WERI-Rb-1 (cell line): ENCODE results near the gene INPP4B.

ENCODE experiments used
- DNase-seq: peaks from one replicate; pipeline ENCODE4 v3.0.0-alpha.2; 2020
- H3K27ac ChIP-seq: fragments of 250-450 bp; sonication (Bioruptor Pico); 2 replicates; pipeline ENCODE4 v1.5.1; 2020; ENCODE audit warnings: mild to moderate bottlenecking, moderate library complexity
- H3K27me3 ChIP-seq: fragments of 250-450 bp; sonication (Bioruptor Pico); 2 replicates; pipeline ENCODE4 v1.5.1; 2021; ENCODE audit warnings: mild to moderate bottlenecking, low read depth, moderate library complexity; ENCODE audit not compliant: insufficient read depth, severe bottlenecking
- H3K36me3 ChIP-seq: fragments of 250-450 bp; sonication (Bioruptor Pico); 2 replicates; pipeline ENCODE4 v1.5.1; 2020; ENCODE audit warnings: mild to moderate bottlenecking, moderate library complexity
- H3K4me3 ChIP-seq: 2 replicates; pipeline ENCODE4 v1.5.1; 2011; ENCODE audit warnings: low read depth, mild to moderate bottlenecking, control low read depth, low read length
- H3K9me3 ChIP-seq: fragments of 250-450 bp; sonication (Bioruptor Pico); 2 replicates; pipeline ENCODE4 v1.5.1; 2021; ENCODE audit warnings: mild to moderate bottlenecking, moderate library complexity; ENCODE audit not compliant: severe bottlenecking
- TF ChIP-seq, protein P1 (sequence below): IDR thresholded peaks from 2 replicates; pipeline ENCODE4 v1.5.1; 2011; ENCODE audit warnings: low read depth, mild to moderate bottlenecking, control low read depth, inconsistent platforms, low read length

The INPP4B gene

DNA sequence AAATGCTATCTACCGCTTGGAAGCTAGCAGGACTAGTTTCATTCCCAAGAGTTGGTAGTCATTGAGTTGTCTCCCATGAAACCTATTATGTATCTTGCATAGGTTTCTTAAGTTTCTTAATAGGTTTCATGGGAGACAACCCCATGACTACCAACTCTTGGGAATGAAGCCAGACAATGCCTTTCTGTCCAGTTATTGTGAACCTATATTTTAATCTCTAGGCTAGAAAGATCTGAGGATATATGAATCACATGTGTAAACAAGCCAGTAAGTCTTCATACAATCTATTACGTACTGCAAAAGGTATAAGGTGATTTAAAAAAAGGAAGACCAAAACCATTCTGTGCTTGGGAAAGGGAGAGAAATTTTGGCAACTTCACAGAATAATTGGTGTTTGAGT is 162.6 kb downstream of the INPP4B start:
- no peak overlapping the region for H3K27ac ChIP-seq
- no peak overlapping the region for H3K4me3 ChIP-seq
- no peak for DNase-seq
- H3K36me3 ChIP-seq, result no peaks in the 10 kb centered on the region
- no peaks in the 10 kb centered on the region for H3K9me3 ChIP-seq
- H3K27me3 ChIP-seq, result no peaks in the 10 kb centered on the region
- TF ChIP-seq, protein P1, sequence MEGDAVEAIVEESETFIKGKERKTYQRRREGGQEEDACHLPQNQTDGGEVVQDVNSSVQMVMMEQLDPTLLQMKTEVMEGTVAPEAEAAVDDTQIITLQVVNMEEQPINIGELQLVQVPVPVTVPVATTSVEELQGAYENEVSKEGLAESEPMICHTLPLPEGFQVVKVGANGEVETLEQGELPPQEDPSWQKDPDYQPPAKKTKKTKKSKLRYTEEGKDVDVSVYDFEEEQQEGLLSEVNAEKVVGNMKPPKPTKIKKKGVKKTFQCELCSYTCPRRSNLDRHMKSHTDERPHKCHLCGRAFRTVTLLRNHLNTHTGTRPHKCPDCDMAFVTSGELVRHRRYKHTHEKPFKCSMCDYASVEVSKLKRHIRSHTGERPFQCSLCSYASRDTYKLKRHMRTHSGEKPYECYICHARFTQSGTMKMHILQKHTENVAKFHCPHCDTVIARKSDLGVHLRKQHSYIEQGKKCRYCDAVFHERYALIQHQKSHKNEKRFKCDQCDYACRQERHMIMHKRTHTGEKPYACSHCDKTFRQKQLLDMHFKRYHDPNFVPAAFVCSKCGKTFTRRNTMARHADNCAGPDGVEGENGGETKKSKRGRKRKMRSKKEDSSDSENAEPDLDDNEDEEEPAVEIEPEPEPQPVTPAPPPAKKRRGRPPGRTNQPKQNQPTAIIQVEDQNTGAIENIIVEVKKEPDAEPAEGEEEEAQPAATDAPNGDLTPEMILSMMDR, result no peak

DNA sequence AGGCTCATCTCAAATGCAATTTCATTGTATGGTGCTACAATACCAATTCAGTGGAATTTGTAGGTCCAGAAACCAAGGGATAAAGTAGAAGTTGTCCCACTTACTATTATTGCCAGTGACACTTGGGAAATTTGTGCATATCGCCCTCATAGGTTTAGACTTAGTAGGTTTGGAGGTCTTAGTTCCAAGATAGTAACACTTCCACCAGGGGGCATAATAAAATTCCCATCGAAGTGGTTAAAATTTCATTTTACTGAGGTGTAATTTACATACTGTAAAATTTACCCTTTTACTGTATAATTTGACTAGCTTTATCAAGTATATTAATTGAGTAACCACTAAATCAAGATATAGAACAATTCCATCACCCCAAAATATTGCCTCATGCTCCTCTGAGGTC is 174.6 kb downstream of the INPP4B start:
- DNase-seq, result no peak
- no peak overlapping the region for H3K4me3 ChIP-seq
- TF ChIP-seq, protein P1, result no peak
- no peaks in the 10 kb centered on the region for H3K36me3 ChIP-seq
- H3K9me3 ChIP-seq, result peaks cover 10% of the 10 kb centered on the region
- H3K27me3 ChIP-seq, result no peaks in the 10 kb centered on the region
- H3K27ac ChIP-seq, result no peak overlapping the region

DNA sequence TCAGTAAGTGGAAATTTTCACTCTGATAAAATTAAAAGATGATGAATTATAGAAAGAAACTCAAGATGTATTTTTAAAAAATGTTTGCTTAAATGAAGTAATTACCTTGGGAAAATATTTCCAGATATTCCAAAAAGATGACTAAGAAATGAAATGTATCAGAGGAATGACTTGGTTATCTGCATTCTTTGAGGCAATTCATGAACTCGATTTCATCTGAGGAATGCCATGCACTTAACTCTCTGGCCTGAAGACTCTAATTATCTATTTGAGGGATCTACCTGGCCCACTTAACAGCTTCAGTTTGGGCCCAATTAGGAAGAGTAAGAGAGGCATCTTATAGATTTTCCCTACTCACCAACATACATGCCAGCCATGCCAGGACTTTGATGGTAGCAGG is 182.3 kb downstream of the INPP4B start:
- H3K4me3 ChIP-seq, result no peak overlapping the region
- no peak for DNase-seq
- no peaks in the 10 kb centered on the region for H3K27me3 ChIP-seq
- H3K36me3 ChIP-seq, result no peaks in the 10 kb centered on the region
- no peak overlapping the region for H3K27ac ChIP-seq
- H3K9me3 ChIP-seq, result peaks cover 10% of the 10 kb centered on the region
- TF ChIP-seq, protein P1, result no peak

DNA sequence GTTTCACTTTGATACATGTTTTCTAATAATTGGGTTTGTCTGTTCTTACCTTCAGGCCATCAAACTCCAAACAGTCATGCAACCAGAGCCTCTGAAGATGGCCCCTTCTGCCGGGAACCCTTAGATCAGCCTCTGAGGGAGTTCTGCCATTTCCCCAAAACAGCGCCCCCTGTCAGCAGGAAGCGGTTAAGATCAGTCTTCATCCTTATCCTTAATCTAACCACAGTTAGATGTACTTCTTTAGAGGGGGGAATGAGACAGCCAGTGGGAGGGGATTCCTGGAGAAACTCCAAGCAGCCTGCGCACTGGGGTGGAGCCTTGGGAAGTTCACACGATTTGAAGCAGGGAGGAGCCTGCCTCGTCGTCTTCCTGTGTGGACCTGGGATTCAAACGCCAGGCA is 185.4 kb downstream of the INPP4B start:
- Histone ChIP-seq H3K4me3 (no peak overlapping the region), H3K27me3 (no peaks in the 10 kb centered on the region), H3K36me3 (no peaks in the 10 kb centered on the region), H3K9me3 (peaks cover 24% of the 10 kb centered on the region), H3K27ac (no peak overlapping the region)
- DNase-seq, result peak; percentile 41
- TF ChIP-seq, protein P1, result peak; percentile 60

DNA sequence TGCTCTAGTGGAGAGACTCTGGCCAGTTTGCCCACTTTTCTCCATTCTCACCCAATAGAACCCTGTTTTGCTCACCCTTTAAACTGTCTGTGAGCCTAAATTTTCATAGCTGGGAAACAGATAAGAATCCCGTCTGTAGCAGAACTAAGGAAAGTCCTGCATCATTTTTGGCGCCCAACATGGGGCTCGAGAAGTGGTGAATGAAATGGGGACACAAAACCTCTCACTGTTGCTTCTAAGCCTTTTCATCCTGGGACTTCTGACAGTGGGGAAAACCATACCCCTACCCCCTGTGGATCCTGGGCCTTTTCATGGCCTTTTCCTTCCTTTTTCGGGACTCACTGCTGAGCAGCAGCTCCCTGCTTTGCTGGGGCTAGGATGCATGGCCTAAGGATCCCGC is 189.9 kb downstream of the INPP4B start:
- Histone ChIP-seq H3K36me3 (no peaks in the 10 kb centered on the region), H3K27ac (no peak overlapping the region), H3K27me3 (no peaks in the 10 kb centered on the region), H3K9me3 (peaks cover 34% of the 10 kb centered on the region), H3K4me3 (no peak overlapping the region)
- no peak for DNase-seq
- TF ChIP-seq, protein P1, result no peak

DNA sequence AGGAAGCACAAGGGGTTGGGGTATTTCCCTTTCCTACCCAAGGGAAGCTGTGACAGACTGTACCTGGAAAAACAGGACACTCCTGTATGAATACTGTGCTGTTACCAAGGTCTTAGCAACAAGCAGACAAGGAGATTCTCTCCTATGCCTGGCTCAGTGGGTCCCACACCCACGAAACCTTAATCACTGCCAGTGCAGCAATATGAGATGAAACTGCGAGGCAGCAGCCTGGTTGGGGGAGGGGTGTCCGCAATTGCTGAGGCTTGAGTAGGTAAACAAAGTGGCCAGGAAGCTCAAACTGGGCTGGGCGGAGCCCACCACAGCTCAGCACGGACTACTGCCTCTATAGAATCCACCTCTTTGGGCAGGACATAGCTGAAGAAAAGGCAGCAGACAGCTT is 197.7 kb downstream of the INPP4B start:
- TF ChIP-seq, protein P1, result no peak
- Histone ChIP-seq H3K9me3 (peaks cover 4% of the 10 kb centered on the region), H3K36me3 (no peaks in the 10 kb centered on the region), H3K27me3 (no peaks in the 10 kb centered on the region), H3K4me3 (no peak overlapping the region), H3K27ac (no peak overlapping the region)
- no peak for DNase-seq
